WTC11 (cell line): ENCODE results near the gene KXD1. TPM values are rescaled to one million over a fixed set of nuclear protein-coding genes. Genes with fewer than 3 reads are reported as not detected.
A peak's percentile ranks its signal among the peaks of the same experiment; 100 is the strongest.

Source experiments
- ATAC-seq: fragments of 200-7000 bp; cut with Tn5 transposase; 2 replicates; pipeline ENCODE4 v1.10.0; 2021; ENCODE audit warnings: mild to moderate bottlenecking, moderate library complexity
- CTCF ChIA-PET: fragments of 300-600 bp; sonication (Branson Sonifier 250); formaldehyde crosslinking; loops from one replicate; lab custom pipeline; 2021; ENCODE audit warnings: antibody characterized with exemption; lab: Charles Lee
- POLR2A ChIA-PET: fragments of 350-600 bp; sonication (Branson Sonifier 250); formaldehyde crosslinking; loops from one replicate; lab custom pipeline; 2021; ENCODE audit warnings: antibody characterized with exemption; lab: Charles Lee
- DNase-seq: peaks from one replicate; pipeline ENCODE4 v3.0.0; 2021; ENCODE audit warnings: low spot score
- H3K27ac Mint-ChIP-seq: 2 replicates; pipeline ENCODE4 v1.8.0; 2021; ENCODE audit warnings: mixed read lengths
- H3K27me3 Mint-ChIP-seq: 2 replicates; pipeline ENCODE4 v1.8.0; 2021; ENCODE audit warnings: low read depth, mild to moderate bottlenecking, moderate library complexity, mixed read lengths
- H3K36me3 Mint-ChIP-seq: 2 replicates; pipeline ENCODE4 v1.8.0; 2021; ENCODE audit warnings: mixed read lengths
- H3K4me1 Mint-ChIP-seq: 2 replicates; pipeline ENCODE4 v1.8.0; 2022; ENCODE audit warnings: mixed read lengths
- H3K4me3 Mint-ChIP-seq: 2 replicates; pipeline ENCODE4 v1.8.0; 2021; ENCODE audit warnings: mild to moderate bottlenecking, moderate library complexity, mixed read lengths
- H3K9me3 Mint-ChIP-seq: 2 replicates; pipeline ENCODE4 v1.8.0; 2021; ENCODE audit warnings: mixed read lengths
- ARID4B ChIP-seq: sonication (generic); formaldehyde crosslinking; IDR thresholded peaks from 2 replicates; pipeline ENCODE4 v1.8.0; 2023; ENCODE audit warnings: missing genetic modification reagents, mild to moderate bottlenecking, borderline replicate concordance
- ATF3 ChIP-seq: sonication (generic); formaldehyde crosslinking; conservative IDR thresholded peaks from 2 replicates; pipeline ENCODE4 v1.8.1; 2022; ENCODE audit warnings: mild to moderate bottlenecking, missing genetic modification reagents
- CDX4 ChIP-seq: fragments of 250-450 bp; sonication (Bioruptor Pico); IDR thresholded peaks from 2 replicates; pipeline ENCODE4 v1.9.0; 2021; ENCODE audit warnings: moderate library complexity, mild to moderate bottlenecking, inconsistent platforms, borderline replicate concordance
- EMX1 ChIP-seq: fragments of 250-450 bp; sonication (Bioruptor Pico); IDR thresholded peaks from 2 replicates; pipeline ENCODE4 v1.8.0; 2021; ENCODE audit warnings: mild to moderate bottlenecking
- ETV6 ChIP-seq: sonication (generic); formaldehyde crosslinking; IDR thresholded peaks from 2 replicates; pipeline ENCODE4 v1.8.1; 2022; ENCODE audit warnings: mild to moderate bottlenecking, missing genetic modification reagents
- FOXP4 ChIP-seq: sonication (generic); formaldehyde crosslinking; IDR thresholded peaks from 2 replicates; pipeline ENCODE4 v1.8.0; 2022; ENCODE audit warnings: mild to moderate bottlenecking, missing genetic modification reagents
- GTF2I ChIP-seq: fragments of 250-450 bp; sonication (Bioruptor Pico); conservative IDR thresholded peaks from 2 replicates; pipeline ENCODE4 v1.4.0; 2021; ENCODE audit warnings: mild to moderate bottlenecking
- NFYB ChIP-seq: sonication (generic); formaldehyde crosslinking; conservative IDR thresholded peaks from 2 replicates; pipeline ENCODE4 v1.8.0; 2022; ENCODE audit warnings: low read depth, missing genetic modification reagents
- NR1H2 ChIP-seq: sonication (generic); formaldehyde crosslinking; IDR thresholded peaks from 2 replicates; pipeline ENCODE4 v1.9.0; 2021; ENCODE audit warnings: mild to moderate bottlenecking, moderate library complexity, missing genetic modification reagents
- OVOL2 ChIP-seq: fragments of 250-450 bp; sonication (Bioruptor Pico); IDR thresholded peaks from 2 replicates; pipeline ENCODE4 v1.9.0; 2021; ENCODE audit warnings: mild to moderate bottlenecking, borderline replicate concordance
- TEAD4 ChIP-seq: sonication (generic); formaldehyde crosslinking; IDR thresholded peaks from 2 replicates; pipeline ENCODE4 v1.8.0; 2022; ENCODE audit warnings: mild to moderate bottlenecking, missing genetic modification reagents
- USF2 ChIP-seq: sonication (generic); formaldehyde crosslinking; IDR thresholded peaks from 2 replicates; pipeline ENCODE4 v1.8.1; 2023; ENCODE audit warnings: mild to moderate bottlenecking, missing genetic modification reagents, moderate library complexity
- ZNF232 ChIP-seq: sonication (generic); formaldehyde crosslinking; IDR thresholded peaks from 2 replicates; pipeline ENCODE4 v1.8.0; 2022; ENCODE audit warnings: mild to moderate bottlenecking, missing genetic modification reagents
- ZNF281 ChIP-seq: sonication (generic); formaldehyde crosslinking; IDR thresholded peaks from 2 replicates; pipeline ENCODE4 v1.8.0; 2023; ENCODE audit warnings: mild to moderate bottlenecking, missing genetic modification reagents
- ZNF512 ChIP-seq: sonication (generic); formaldehyde crosslinking; IDR thresholded peaks from 2 replicates; pipeline ENCODE4 v1.8.1; 2022; ENCODE audit warnings: missing genetic modification reagents, borderline replicate concordance
- total RNA-seq: library from RNA; stranded (reverse); gene quantifications from 3 replicates; pipeline ENCODE4 v1.2.3, GENCODE V29; 2021

KXD1 gene
- total RNA-seq, 1 experiment from 2014 or later: 136 TPM

GRCh38 chr19:18606281-18607225 lies 48.9 kb downstream of the KXD1 start, which contains the start of gene CRLF1 (continued):
- TF ChIP-seq OVOL2 (CRISPR knock-in tag): no peak
- TF ChIP-seq GTF2I (CRISPR knock-in tag): no peak
- no peak for TF ChIP-seq NFYB (CRISPR knock-in tag)
- no peak for TF ChIP-seq ZNF232

GRCh38 chr19:18607226-18608101 lies 49.8 kb downstream of the KXD1 start:
- peak overlapping the region; percentile 67 for H3K4me3 Mint-ChIP-seq
- no peak for ATAC-seq
- CTCF ChIA-PET: interaction anchor here (0.7 to 2.3 kb wide), 2 partner anchors 13 to 14 kb away, joined by 4 to 9 read pairs; no protein-coding TSS in a partner anchor
- no peak for DNase-seq
- no peaks in the 10 kb centered on the region for H3K9me3 Mint-ChIP-seq
- peaks cover 83% of the 10 kb centered on the region for H3K27me3 Mint-ChIP-seq
- no peak overlapping the region for H3K27ac Mint-ChIP-seq
- H3K4me1 Mint-ChIP-seq: peaks cover 50% of the 10 kb centered on the region
- POLR2A ChIA-PET: interaction anchor here (0.5 to 0.6 kb wide), 3 partner anchors 13 to 302 kb away, joined by 3 to 7 read pairs (median 3); no protein-coding TSS in a partner anchor
- no peaks in the 10 kb centered on the region for H3K36me3 Mint-ChIP-seq
- TF ChIP-seq ETV6 (CRISPR knock-in tag) (no peak), ARID4B (no peak), EMX1 (no peak), NR1H2 (no peak), ATF3 (CRISPR knock-in tag) (no peak), ZNF512 (CRISPR knock-in tag) (no peak), FOXP4 (CRISPR knock-in tag) (no peak), TEAD4 (CRISPR knock-in tag) (no peak), USF2 (CRISPR knock-in tag) (no peak), CDX4 (CRISPR knock-in tag) (no peak), ZNF281 (CRISPR knock-in tag) (no peak)
